Measurements from ENCODE around the gene SLC22A31.
A peak's percentile ranks its signal among the peaks of the same experiment; 100 is the strongest.

SLC22A31 gene

DNA sequence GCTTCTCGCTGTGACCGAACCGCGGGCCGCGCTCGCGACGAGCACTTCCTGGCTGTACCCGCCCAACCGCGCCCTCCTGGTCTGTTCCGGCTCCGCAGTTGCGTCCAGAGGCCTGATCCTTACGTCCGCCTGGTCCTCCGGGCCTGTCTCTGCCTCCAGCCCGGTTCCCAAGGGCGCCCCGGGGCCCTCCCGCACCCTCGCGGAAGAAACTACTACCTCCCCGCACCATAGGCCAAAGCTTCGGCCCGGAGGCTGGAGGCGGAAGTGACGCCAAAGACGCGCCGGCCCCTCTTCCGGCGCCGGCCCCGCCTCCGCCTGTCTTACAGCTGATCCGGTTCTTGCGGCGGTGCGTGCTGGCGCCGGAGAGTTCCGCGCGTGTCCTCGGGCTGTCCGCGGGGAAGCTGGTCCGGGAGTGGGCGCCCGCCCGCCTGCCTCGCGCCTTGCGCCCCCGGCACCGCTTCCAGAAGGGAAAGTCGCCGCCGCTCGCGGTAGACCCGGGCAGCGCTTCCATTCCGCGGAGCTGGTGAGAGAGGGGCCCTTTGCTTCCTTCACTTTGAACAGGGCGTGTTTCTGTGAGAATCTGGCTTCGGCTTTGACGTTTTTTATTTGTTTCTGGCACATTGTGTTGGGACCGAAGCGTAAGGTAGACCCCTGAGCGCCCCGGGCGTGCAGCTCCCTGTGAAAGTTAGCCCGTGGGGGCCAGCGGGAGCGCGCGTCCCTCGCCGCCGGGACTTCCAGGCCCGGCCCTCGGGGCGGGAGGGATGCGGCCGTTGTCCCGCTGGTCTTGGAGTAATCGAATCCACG lies 17.3 kb upstream of the SLC22A31 start, which contains the start of gene ZNF778:
ZNF778 (plus strand) TSS at position 316 of the 804 bp plus-strand sequence. CDS start 3,425 bp downstream, outside the sequence.
- H3K4me1 ChIP-seq: no peaks in the 10 kb centered on the region
- no peaks in the 10 kb centered on the region for H3K9me3 ChIP-seq
- DNase-seq: peak; percentile 88
- H3K36me3 ChIP-seq: peaks cover 8% of the 10 kb centered on the region
- TF ChIP-seq, protein P1, sequence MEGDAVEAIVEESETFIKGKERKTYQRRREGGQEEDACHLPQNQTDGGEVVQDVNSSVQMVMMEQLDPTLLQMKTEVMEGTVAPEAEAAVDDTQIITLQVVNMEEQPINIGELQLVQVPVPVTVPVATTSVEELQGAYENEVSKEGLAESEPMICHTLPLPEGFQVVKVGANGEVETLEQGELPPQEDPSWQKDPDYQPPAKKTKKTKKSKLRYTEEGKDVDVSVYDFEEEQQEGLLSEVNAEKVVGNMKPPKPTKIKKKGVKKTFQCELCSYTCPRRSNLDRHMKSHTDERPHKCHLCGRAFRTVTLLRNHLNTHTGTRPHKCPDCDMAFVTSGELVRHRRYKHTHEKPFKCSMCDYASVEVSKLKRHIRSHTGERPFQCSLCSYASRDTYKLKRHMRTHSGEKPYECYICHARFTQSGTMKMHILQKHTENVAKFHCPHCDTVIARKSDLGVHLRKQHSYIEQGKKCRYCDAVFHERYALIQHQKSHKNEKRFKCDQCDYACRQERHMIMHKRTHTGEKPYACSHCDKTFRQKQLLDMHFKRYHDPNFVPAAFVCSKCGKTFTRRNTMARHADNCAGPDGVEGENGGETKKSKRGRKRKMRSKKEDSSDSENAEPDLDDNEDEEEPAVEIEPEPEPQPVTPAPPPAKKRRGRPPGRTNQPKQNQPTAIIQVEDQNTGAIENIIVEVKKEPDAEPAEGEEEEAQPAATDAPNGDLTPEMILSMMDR (IDR thresholded peaks at IDR 0.05; ENCODE audit: low read depth, low read length): no peak
- H3K27me3 ChIP-seq: no peaks in the 10 kb centered on the region
- peak within 1 kb of the TSS; percentile 97 for H3K4me3 ChIP-seq (ENCODE audit: low read depth, low read length)

DNA sequence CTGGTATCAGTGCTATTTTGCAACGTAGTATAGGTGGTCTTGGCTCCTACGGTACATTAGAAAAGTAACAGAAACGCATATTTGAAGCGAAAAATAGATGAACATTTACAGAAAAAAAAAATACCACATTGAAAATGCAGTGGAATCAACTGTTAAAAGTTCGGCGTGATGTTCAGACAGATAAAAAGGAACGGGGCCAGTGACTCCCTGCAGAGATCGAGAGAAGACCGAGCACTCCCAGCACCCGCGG lies 16.7 kb upstream of the SLC22A31 start:
- H3K4me3 ChIP-seq (ENCODE audit: low read depth, low read length): peak overlapping the region; percentile 97
- no peaks in the 10 kb centered on the region for H3K27me3 ChIP-seq
- peaks cover 6% of the 10 kb centered on the region for H3K36me3 ChIP-seq
- H3K9me3 ChIP-seq: no peaks in the 10 kb centered on the region
- no peak for DNase-seq
- no peaks in the 10 kb centered on the region for H3K4me1 ChIP-seq
- TF ChIP-seq, protein P1 (IDR thresholded peaks at IDR 0.05; ENCODE audit: low read depth, low read length): no peak

DNA sequence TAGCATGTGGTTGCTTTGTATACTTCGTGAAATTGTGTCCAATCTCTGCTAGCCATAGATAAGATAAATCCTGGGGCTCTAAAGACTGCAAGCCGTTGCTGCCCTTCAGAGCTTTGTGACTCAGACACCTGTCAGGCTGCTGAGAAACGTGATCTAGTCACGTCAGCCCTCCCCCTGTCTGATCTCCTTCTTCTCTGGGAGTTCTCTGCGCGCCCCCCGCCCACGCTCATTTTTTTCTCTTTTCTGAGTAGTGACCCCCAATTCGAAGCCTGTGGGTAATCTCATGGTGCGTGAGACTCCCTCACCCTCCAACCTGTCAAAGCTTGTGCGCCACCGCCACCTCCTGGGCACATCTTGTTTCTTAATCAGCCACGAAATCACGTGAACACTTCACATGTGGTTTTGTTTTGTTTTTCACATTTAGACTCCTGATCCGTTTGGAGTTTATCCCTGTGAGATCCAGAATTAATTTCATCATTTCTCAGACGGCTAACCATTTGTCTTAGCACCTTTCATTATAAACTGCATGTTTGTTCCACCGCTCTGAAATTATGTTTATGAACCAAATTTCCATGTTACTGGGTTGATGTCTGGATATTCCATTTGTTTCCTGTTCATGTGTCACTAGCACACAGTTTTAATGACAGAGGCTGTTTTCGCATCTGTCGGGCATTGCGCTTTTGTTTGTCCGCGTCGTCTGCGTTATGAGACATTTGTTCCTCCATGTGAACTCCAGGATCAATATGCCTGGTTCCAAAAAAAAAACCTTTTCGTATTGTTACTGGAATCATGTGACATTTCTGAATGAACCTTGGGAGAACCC lies 16.2 kb upstream of the SLC22A31 start:
- peaks cover 2% of the 10 kb centered on the region for H3K36me3 ChIP-seq
- 0 out of 2 replicates have a peak, but pooled peaks cover 3% of the 10 kb centered on the region for H3K27me3 ChIP-seq
- peak; percentile 79 for DNase-seq
- no peaks in the 10 kb centered on the region for H3K9me3 ChIP-seq
- no peaks in the 10 kb centered on the region for H3K4me1 ChIP-seq
- peak overlapping the region; percentile 97 for H3K4me3 ChIP-seq (ENCODE audit: low read depth, low read length)
- TF ChIP-seq, protein P1 (IDR thresholded peaks at IDR 0.05; ENCODE audit: low read depth, low read length): peak; percentile 84

DNA sequence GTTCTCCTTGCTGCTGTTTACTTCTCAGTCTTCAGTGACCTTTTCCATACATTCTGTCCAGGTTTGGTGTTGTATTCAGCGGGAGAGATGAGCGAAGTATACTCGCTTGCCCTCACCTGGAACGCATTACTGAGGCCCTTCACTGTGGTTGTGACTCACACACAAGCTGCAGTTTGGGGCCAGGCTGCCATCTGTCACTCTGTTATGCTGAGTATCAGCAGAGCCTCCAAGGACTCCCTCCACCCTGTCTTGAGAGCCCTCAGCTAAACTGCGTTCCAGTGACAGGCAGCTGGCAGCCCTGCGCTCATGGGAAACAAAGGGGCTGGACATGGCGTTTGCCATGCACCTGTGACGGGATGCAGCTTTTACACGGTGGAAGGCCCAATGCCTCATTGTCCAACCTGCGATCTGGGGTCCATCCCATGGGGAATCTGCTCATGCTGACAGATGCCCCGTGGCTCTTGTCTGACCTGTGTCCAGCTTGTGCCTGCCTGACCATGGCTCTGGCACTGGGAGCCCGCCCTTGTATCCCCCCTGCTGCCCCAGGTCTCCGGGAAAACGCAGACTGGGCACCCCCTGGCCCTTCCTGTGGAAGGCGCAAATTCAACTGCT lies 10.7 kb upstream of the SLC22A31 start:
- TF ChIP-seq, protein P1 (IDR thresholded peaks at IDR 0.05; ENCODE audit: low read depth, low read length): no peak
- Histone ChIP-seq H3K27me3 (peaks cover 54% of the 10 kb centered on the region), H3K4me1 (no peaks in the 10 kb centered on the region), H3K4me3 (ENCODE audit: low read depth, low read length) (no peak overlapping the region), H3K9me3 (no peaks in the 10 kb centered on the region), H3K36me3 (no peaks in the 10 kb centered on the region)
- DNase-seq: no peak

DNA sequence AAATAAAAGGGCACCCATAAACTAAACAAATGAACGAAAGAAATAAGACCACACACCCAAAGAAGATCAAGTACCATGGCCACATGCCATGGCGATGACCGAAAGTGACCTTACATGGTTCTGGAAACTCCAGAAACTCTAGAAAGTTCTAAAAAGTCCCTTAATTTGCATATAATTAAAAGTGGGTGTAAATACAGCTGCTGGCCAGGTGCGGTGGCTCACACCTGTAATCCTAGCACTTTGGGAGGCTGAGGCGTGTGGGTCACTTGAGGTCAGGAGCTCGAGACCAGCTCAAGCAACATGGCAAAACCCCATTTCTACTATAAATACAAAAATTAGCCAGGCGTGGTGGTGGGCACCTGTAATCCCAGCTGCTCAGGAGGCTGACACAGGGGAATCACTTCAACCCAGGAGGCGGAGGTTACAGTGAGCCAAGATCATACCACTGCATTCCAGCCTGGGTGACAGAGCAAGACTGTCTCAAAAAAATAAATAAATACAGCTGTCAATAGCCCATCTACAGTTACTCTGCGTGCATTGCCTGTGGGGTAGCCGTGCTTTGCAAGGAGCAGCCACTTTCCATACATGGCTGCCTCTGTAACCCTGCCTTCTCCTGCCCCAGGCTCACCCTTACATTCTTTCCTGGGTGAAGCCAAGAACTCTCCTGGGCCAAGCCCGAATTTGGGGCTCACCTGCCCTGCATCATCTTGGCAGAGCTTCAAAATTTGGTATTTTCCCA lies 10.0 kb upstream of the SLC22A31 start:
- TF ChIP-seq, protein P1 (IDR thresholded peaks at IDR 0.05; ENCODE audit: low read depth, low read length): no peak
- Histone ChIP-seq H3K27me3 (peaks cover 58% of the 10 kb centered on the region), H3K9me3 (no peaks in the 10 kb centered on the region), H3K4me1 (no peaks in the 10 kb centered on the region), H3K4me3 (ENCODE audit: low read depth, low read length) (no peak overlapping the region), H3K36me3 (no peaks in the 10 kb centered on the region)
- DNase-seq: no peak

Data from BE2C (cell line).